ENCODE results near the gene LOXL3.
A peak's percentile ranks its signal among the peaks of the same experiment; 100 is the strongest.

The LOXL3 gene

GRCh38 chr2:74482801-74483674, 70.7 kb downstream of the LOXL3 start, which contains the start of the genes CCDC142 and TTC31:
Gene CCDC142 (minus strand): TSS chr2:74482998. CDS start chr2:74482837, 161 bp downstream.
Gene TTC31 (plus strand): TSS chr2:74483081. CDS start chr2:74483096, 15 bp downstream.
- DNase-seq: peak; percentile 89
